Ammon's horn (tissue), 1 donor: Measurements from ENCODE around the gene ERMP1.

ENCODE experiments used
- DNase-seq: peaks from one replicate; pipeline ENCODE4 v3.0.0-alpha.2; 2016; ENCODE audit warnings: low spot score

ERMP1 gene

DNA sequence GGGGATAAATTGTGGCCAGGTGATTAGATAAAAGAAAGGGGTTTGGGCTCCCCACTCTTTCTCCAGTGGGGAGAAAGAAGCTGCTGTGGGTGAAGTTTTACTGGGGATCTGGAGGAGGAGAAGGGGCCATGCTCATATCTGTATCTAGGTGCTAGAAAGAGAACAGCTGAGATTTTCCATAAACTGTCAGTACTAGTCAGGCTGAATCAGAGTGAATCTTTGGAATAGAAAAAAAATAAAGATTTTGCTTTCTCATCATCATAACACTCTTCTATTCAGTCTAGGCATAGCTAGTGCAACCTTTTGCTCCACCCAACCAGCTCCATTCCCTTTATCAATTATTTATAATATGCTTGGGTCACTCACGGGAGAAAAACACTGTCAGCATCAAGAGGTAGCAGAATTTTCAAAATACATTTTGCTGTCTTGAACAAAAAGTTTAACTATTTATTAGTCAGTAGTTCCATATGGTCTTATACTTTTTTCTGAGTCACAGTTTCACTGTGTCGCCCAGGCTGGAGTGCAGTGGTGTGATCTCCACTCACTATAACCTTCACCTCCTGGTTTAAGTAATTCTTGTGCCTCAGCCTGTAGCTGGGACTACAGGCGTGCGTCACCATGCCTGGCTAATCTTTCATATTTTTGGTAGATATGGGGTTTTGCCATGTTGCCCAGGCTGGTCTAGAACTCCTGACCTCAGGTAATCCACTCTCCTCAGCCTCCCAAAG, 21.3 kb upstream of the ERMP1 start:
- DNase-seq, result no peak

DNA sequence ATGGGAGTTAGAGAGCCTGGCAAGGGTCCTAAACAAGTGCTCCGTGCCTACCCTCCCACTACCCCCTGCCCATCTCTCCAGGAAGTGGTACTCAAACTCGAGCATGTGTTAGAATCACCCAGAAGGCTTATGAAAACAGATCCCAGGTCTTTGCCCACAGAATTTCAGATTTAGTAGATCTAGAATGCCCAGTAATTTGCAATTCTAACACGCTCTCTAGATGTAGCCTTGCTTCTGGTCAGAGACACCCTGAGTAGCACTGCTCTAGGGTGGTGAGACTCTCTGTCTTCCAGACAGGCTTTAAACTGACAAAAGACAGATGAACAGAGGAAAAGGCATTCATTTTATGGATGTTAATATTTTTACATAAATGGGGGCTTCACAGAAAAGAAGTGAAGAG, 20.7 kb upstream of the ERMP1 start:
- DNase-seq, result no peak

DNA sequence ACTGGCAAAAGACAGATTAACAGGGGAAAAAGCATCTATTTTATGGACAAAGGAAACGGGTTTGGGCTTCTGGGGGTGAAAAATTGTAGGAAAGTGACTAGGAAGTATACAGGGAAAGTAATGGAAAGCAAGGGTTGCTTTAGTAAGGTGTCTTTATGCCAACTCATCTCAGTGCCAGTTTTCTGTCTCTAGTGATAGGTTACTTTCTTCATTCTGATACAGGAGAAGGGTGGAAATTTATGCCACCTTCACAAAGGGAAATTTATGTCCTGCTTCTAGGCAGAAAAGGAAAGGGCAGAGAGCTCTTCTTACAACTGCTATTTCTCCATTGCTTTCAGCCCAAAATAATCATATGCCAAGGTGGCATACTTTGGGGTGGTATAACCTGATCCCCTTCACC, 20.1 kb upstream of the ERMP1 start:
- DNase-seq, result no peak

DNA sequence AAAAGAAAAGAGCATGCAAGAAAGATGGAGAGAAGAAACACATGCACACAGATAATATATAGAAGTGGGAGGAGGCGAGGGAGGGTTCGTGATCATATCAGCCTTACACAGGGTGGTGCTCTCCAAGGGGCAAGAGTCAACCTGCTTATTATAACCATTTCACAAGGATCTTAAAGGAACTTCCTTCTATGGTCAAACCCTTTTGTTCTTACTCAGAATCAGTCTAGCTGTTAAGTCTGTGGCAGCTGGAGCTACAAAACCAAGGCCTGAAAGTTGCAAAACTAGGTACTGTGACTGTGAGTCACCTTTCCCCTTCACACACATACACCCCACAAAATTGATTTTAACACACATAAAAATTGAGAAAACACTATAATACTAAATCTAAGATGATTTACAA, 18.5 kb upstream of the ERMP1 start:
- no peak for DNase-seq

DNA sequence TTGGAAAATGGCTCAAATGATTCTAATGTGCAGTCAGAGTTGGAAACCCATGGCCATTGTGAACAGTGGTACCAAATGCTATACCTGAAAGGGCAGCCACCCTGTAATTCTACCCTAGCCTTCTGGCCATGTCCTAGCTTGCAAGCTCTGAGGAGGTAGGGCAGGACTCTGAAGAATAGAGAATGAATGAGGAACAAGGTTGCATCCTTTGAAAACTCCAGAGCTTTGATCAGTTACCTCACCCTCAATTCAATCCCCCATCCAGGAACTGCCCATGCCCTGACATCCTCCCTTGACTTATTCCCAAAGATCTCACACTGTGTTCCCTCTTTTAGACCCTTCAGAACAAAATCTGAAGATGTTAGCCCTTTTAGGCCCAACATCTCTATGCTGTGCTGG, 17.8 kb upstream of the ERMP1 start:
- no peak for DNase-seq

DNA sequence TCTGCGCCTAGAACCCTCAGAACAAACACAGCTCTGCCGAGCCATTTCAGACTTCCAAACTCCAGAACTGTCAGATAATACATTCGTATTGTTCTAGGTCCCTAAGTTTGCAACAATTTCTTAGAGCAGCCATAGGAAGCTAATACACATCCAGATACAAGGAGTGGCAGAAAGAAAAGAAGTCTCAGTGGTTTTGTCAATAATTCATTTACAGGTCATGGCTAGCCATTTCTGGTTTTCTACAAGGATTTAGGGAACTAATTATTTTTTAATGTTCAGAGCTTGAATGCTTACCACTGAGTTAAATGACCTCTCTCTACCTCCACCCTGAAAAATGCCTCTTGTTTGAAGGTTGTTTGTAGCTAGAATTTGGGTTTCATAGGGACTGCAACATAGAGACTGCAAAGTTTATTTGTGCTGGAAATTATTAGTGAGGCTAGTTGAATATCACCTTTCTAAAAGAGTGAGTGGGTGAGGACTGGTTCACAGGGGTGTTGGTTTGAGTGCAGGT, 15.5 kb upstream of the ERMP1 start:
- no peak for DNase-seq

DNA sequence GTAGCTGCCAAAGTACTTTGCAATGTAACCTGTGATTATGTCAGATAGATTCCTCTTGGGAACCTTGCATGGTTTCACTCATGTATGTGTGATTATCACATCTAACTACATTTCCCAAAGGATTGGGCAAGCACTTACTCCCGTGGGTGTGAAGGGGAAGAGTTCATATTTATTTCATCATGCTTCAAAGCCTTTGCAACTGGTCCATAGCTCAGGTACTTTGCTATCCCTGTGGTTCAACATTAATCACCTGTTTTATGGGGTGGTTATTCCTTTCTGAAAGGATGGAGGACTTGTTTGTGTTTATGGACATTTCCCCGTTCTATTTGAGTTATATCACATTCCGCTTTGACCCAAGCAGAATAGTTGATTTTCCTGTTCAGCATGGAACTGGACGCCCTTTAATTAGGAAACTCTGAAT, 13.6 kb upstream of the ERMP1 start:
- no peak for DNase-seq

DNA sequence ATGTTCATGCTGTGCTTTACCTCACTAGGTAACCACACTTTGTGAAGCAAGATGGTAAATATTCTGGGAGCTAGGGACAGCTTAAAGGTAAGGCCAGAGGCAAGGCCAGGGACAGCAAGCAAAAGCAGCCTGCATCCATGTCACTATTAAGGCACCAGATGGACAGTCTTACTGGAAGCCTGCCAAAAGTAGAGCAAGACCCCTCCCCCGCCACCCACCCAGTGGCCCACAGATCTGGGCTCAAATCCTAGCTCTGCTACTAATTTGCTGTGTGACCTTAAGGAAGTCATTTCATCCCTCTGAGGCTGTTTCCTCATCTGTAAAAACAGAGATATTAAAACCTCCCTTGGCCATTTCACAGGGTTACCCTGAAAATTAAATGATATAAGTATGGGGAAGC, 13.2 kb upstream of the ERMP1 start:
- DNase-seq, result no peak

DNA sequence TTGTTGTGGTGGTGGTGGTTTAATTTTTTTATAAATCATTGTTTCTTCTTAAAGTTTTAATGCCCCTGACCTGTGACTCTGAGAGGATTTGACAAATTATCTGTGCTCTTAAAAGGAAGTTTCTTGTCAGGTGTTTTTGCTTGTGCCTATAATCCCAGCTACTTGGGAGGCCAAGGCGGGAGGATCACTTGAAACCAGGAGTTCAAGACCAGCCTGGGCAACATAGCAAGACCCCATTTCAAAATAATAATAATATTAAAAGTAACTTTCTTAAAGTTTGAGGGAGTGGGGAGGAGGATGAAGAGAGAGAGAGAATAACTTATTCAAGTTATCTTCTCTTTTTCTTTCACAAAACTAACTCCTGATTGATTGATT, 12.2 kb upstream of the ERMP1 start:
- no peak for DNase-seq

DNA sequence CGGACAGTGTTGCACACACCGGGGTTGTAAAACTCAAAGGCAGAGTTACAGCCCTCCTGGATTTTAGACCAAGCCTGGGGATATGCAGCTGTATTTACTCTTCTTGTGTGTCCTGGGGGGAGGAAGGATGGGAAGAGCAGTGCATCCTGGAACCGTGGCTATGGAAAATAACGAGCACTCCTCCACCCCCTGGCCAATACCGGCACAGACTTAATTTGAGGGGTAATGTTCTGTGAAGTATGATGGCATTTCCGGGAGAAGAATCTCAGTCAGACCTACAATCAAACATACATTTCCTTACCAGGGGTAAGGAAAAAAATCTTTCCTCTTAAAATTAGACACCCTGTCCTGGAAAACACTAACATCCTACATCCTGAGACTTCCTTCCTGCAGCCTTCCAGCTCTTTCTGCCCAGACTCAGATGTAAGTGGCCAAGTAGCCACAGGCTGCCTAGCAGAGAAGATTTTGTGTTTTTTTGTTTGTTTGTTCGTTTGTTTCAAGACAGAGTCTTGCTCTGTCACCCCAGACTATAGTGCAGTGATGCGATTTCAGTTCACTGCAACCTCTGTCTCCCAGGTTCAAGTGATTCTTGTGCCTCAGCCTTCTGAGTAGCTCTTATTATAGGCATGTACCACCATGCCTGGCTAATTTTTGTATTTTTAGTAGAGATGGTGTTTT, 11.0 kb upstream of the ERMP1 start:
- DNase-seq, result no peak

DNA sequence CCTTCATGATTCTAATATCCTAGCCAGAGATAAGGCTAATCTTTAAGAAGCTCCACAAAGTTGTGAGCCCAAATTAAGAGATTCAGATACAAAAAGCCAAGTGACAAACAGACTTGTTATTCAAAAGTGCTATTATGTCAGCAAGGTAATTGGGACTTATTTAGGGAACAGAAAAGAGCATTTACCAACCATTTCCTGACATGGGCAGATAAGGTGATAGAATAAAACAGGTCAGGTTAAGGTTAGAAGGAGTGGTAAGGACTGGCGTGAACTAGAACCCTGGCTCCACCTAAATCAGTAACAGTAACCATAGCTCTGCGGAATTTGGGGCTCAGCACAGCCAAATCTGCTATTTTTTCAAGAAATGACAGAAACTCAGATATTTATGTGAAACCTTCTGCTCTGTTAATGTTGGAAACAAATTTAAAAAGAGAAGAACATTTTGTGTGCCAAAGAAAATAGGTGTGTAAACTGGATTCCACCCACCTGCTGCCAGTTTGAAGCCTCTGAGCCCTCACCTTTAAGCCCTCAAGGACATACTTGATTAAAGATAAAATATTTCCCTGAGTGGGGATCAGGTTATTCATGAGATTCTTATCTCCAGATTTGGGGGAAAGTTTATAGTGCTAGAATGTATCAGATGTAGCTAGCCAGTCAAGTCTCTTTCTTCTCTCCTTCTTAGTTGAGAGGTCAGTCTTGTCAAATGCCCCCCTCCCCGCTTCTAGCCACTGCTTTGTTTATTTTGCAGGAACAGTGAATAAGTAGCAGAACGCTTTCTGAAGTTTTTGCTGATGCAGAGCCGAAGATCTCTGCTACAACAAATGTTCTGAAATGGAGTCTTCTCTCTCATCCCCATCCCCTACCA, 10.2 kb upstream of the ERMP1 start:
- no peak for DNase-seq

DNA sequence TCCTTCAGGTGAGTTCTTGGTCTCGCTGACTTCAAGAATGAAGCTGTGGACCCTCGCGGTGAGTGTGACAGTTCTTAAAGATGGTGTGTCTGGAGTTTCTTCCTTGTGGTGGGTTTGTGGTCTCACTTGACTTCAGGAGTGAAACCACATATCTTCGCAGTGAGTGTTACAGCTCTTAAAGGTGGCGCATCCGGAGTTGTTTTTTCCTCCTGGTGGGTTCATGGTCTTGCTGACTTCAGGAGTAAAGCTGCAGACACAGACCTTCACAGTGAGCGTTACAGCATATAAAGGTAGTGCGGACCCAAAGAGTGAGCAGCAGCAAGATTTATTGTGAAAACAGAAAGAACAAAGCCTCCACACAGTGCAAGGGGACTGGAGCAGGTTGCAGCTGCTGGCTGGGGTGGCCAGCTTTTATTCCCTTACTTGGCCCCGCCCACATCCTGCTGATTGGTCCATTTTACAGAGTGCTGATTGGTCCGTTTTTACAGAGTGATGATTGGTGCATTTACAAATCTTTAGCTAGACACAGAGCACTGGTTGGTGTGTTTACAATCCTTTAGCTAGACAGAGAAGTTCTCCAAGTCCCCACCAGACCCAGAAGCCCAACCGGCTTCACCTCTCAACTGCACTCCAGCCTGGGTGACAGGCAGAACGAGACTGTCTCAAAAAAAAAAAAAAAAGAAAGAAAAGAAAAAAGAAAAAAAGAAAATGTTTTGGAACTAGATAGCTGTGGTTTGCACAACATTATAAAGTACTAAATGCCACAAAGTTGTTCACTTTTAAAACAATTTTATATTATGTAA, 9.1 kb upstream of the ERMP1 start:
- no peak for DNase-seq

DNA sequence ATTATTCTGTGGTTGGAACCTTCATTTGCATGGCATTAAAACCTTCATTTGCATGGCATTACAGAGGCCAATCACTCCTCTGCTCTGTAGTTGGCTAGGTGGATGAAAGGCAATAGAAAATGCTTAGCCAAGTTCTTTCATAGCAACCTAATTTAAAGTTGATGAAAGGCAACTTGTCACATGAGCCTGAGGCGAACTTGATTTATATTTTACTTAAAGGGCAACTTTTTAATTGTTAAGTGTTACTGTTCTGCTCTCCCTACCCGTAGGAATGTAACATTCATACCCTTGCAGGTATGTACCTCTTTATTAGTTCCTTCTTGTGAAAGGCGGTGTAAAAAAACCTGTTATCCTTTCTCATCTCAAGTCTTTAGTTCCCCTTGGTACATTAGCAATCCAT, 7.9 kb upstream of the ERMP1 start:
- DNase-seq, result no peak

DNA sequence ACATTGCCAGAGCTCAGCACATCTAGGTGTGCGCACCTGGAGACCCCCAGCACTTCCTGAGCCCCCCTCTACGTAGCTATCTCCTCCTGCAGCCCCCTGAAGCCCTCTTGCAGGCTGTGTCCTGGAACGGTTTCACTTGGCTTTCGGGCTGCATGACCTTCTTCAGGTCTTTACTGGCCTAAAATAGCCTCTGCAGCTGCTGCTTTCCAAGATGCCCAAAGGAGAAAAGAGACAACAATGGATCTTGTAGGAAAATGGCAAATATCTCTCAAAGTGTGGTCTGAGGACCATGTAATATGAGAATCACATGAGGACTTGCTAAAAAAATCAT, 6.6 kb upstream of the ERMP1 start:
- no peak for DNase-seq

DNA sequence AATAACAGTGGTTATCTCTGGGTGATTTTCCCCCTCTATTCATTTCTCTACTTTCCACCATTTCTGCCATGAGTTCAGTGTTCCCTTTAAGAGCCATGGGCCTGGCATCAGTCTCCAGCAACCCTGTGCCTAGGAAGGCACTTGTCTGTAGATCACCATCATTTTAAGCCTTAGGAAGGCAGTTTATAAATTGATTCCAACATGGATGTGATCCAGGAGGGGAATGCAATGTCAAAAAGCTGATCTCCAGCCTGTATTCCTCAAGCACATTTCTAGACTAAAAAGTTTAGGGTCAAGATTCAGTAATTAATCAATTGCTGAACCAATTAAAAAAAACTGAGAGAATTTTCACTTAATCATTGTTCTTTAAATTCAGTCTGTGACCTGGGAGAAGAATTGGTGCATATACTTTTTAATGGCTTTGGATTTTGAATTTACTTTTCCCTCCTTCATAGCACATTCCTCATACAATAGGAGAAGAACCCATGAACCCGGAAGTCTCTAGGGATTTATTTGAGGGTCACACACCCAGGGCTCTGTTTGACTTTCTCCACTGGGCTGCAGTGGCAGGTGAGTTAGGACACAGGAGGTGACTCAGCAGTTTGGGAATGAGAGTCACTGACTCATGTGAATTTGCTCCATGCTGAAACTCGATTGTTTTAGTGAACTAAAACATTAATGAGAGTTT, 6.1 kb upstream of the ERMP1 start:
- no peak for DNase-seq

DNA sequence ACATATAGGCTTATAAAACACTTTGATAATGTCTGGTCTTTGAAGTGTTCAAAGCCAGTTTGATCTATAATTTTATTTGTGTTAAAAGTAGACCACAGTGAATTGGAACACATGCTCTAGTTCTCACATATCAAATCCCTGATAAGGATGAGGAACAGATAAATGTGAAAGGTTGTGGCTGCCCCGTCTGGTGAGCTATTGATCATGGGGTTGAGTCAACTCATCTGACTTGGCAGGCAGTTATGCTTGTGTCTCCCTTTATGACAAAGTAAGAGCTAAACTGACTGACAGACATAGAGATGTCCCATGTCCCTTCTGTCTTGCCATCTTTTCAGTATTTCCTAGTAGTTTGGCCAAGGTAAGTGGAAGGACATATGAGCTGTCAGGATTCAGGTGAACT, 2.9 kb upstream of the ERMP1 start:
- no peak for DNase-seq

DNA sequence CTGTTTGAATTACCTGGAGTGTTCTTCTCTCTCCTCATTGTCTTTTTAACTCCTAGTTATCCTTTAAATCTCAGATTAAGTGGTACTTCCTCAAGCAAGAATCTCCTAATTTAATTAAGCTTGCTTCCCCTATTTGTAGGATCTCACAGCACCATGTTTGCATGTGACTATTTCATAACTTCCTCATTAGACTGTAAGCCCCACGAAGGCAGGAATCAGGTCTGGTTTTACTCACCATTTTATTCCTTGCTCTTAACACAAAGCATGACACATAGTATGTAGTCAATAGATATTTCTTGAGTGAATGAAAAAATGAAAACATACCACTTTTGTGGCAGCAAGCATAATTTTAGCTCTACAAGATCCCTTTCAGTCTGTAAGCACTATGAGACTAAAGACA, 1.3 kb upstream of the ERMP1 start:
- no peak for DNase-seq

DNA sequence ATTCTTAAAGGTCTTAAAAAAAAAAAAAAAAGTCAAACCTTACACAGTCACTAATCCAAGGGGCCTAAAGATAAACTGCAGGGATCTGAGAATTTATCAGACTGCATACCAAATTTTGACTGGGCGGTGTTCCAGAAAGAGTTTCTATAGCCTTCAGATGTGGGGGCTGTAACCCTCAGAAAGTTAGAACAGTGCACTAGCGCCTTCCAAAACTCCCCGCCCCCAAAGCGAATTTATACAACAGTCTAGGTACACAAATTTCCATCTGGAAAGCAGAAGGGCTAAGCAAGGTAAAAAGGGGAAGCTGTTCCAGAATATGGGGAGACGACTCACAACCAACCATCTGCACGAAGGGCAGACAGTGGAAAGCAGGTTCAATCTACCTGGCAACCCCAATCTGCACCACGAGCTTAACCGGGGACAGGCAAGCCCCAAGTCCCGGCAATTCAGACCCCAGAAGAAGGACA, 813 bp downstream of the ERMP1 start:
- DNase-seq, result peak; percentile 13

DNA sequence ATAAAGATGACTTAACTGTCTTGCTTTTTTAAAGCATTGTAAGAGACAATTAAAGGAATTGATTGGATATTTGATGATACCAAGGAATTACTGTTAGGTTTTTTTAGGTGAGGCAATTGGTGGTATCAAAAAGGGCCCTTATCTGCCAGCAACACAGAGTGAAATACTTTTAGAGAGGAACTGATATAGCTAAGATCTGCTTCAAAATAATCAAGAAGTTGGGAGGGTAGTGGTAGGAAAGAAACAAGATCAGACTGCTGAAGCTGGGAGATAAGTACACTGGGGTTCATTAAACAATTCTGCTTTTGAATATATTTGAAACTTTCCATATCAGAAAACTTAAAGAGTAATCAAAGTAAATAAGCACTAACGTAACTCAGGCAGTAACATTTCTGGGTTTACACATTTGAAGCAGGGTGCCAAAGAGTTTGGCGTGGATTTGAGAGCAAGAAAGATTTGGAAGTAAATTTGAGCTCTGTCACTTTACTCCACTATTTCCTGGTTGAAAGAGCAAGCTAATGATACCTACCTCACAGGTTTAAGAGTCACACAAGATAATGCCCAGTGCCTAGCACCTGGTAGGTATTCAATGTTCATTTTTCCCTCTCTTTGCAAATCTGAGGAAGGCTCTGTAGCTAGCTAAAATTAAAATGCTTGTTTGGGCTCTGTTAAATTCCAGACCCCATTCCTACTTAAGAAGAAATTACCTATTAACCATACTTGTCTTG, 6.9 kb downstream of the ERMP1 start:
- no peak for DNase-seq

DNA sequence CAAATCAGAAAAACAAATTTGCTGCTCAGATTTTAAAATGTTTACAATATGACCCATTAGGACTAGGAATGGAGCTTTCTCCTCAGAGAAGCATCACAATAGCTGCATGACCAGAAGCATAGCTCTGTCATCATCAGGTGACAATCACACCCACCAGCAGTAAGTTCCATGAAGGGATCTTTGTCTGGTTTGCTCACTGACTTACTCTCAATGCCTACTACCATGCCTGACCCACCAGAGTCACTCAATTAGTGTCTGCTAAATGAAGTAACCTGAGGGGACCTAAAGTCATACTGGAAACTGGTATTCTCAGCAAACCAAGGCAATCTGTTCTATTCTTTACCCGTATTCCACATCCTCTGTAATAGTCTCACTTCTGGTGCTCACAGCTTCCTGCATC, 7.7 kb downstream of the ERMP1 start:
- peak; percentile 37 for DNase-seq

DNA sequence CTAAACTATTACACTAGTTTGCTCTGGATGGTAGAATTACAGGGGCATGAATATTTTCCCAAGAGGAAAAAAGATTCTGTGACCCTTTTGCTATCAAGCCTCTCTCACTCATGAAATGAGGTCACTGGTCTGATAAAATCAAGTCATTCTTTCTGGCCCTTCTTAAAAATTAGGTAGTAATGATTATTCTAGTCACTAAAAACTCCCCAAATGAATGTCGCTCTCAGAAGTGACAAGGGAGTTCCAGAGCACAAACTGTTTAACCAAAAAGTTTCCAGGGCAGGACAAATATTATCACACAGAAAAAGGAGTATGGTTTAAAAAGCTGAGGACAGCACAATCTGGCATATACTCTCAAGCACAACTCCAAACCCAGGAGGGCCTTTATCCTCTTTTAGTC, 12.5 kb downstream of the ERMP1 start:
- no peak for DNase-seq
